Neural progenitor cell (in vitro differentiated cells): ENCODE measurements around the gene CCDC196. TPM values are rescaled to one million over a fixed set of nuclear protein-coding genes. Genes with fewer than 3 reads are reported as not detected.

Source experiments
- DNase-seq: peaks from one replicate; pipeline ENCODE4 v3.0.0-alpha.2; 2016; ENCODE audit warnings: low spot score
- H2AFZ ChIP-seq: fragments of 200-600 bp; sonication (generic); replicated peaks from 2 replicates; pipeline ENCODE4 v1.6.1; 2016; ENCODE audit warnings: antibody characterized with exemption
- H3F3A ChIP-seq: fragments of 200-600 bp; sonication (generic); 2 replicates; pipeline ENCODE4 v1.6.1; 2016; ENCODE audit warnings: antibody characterized with exemption, low read depth
- H3K27ac ChIP-seq: fragments of 200-600 bp; sonication (generic); 2 replicates; pipeline ENCODE4 v1.5.1; 2016; ENCODE audit warnings: mild to moderate bottlenecking
- H3K27me3 ChIP-seq: fragments of 200-600 bp; sonication (generic); 2 replicates; pipeline ENCODE4 v1.6.1; 2016; ENCODE audit warnings: mild to moderate bottlenecking, moderate library complexity
- H3K36me3 ChIP-seq: fragments of 200-600 bp; sonication (generic); 2 replicates; pipeline ENCODE4 v1.5.1; 2016
- H3K4me1 ChIP-seq: fragments of 200-600 bp; sonication (generic); 2 replicates; pipeline ENCODE4 v1.6.1; 2016; ENCODE audit warnings: mixed run types
- H3K4me2 ChIP-seq: fragments of 200-600 bp; sonication (generic); 2 replicates; pipeline ENCODE4 v1.6.1; 2016
- H3K4me3 ChIP-seq: fragments of 200-600 bp; sonication (generic); 2 replicates; pipeline ENCODE4 v1.5.1; 2016
- H3K79me2 ChIP-seq: fragments of 200-600 bp; sonication (generic); 2 replicates; pipeline ENCODE4 v1.6.1; 2016; ENCODE audit warnings: low read depth
- H3K9ac ChIP-seq: fragments of 200-600 bp; sonication (generic); 2 replicates; pipeline ENCODE4 v1.6.1; 2016
- H3K9me3 ChIP-seq: fragments of 200-600 bp; sonication (generic); 2 replicates; pipeline ENCODE4 v1.5.1; 2016; ENCODE audit warnings: low read depth
- H4K20me1 ChIP-seq: fragments of 200-600 bp; sonication (generic); 2 replicates; pipeline ENCODE4 v1.6.1; 2016; ENCODE audit warnings: low read depth
- H3K27ac Mint-ChIP-seq: 3 replicates; pipeline ENCODE4 v1.8.0; 2021; ENCODE audit warnings: mixed read lengths
- H3K27me3 Mint-ChIP-seq: 2 replicates; pipeline ENCODE4 v1.8.0; 2022; ENCODE audit warnings: low read depth, mild to moderate bottlenecking, inconsistent platforms, moderate library complexity, mixed read lengths; ENCODE audit not compliant: insufficient read depth
- H3K36me3 Mint-ChIP-seq: 3 replicates; pipeline ENCODE4 v1.8.0; 2021; ENCODE audit warnings: mixed read lengths
- H3K4me1 Mint-ChIP-seq: 3 replicates; pipeline ENCODE4 v1.8.0; 2021; ENCODE audit warnings: mixed read lengths
- H3K4me3 Mint-ChIP-seq: 3 replicates; pipeline ENCODE4 v1.8.0; 2021; ENCODE audit warnings: mild to moderate bottlenecking, moderate library complexity, mixed read lengths
- H3K9me3 Mint-ChIP-seq: 3 replicates; pipeline ENCODE4 v1.8.0; 2020; ENCODE audit warnings: mixed read lengths
- CTCF ChIP-seq: fragments of 200-600 bp; sonication (generic); IDR thresholded peaks from 2 replicates; pipeline ENCODE4 v1.5.1; 2017; ENCODE audit warnings: antibody characterized with exemption, mild to moderate bottlenecking
- EZH2 ChIP-seq: fragments of 200-600 bp; sonication (generic); IDR thresholded peaks from 2 replicates; pipeline ENCODE4 v1.6.1; 2017; ENCODE audit warnings: antibody characterized with exemption, mild to moderate bottlenecking, moderate library complexity
- EZH2phosphoT487 ChIP-seq: fragments of 200-600 bp; sonication (generic); IDR thresholded peaks from 2 replicates; pipeline ENCODE4 v1.6.1; 2017; ENCODE audit warnings: antibody characterized with exemption
- total RNA-seq: library from RNA; depleted of rRNA; stranded (reverse); fragments of >200 nt; gene quantifications from 2 replicates; pipeline ENCODE4 v1.2.3, GENCODE V29; 2015; ENCODE audit warnings: low replicate concordance

CCDC196 gene
- total RNA-seq, 1 donor from 2014 or later: not detected

GRCh38 chr14:66473223-66473622 lies 12.9 kb upstream of the CCDC196 start:
- Histone ChIP-seq H3K27me3 (no peaks in the 10 kb centered on the region), H2AFZ (no peak overlapping the region), H3K36me3 (no peaks in the 10 kb centered on the region), H3K79me2 (no peaks in the 10 kb centered on the region), H3K4me1 (no peaks in the 10 kb centered on the region), H3K9ac (no peak overlapping the region), H4K20me1 (no peaks in the 10 kb centered on the region), H3K9me3 (peaks cover 37% of the 10 kb centered on the region), H3K4me2 (no peak overlapping the region), H3K4me3 (no peak overlapping the region), H3K27ac (no peak overlapping the region), H3F3A (no peaks in the 10 kb centered on the region)
- no peaks in the 10 kb centered on the region for H3K4me1 Mint-ChIP-seq
- no peak overlapping the region for H3K4me3 Mint-ChIP-seq
- H3K27ac Mint-ChIP-seq: no peak overlapping the region
- DNase-seq: no peak
- no peak for TF ChIP-seq CTCF
- TF ChIP-seq EZH2phosphoT487: no peak
- no peak for TF ChIP-seq EZH2
- H3K36me3 Mint-ChIP-seq: peaks cover 1% of the 10 kb centered on the region
- peaks cover 18% of the 10 kb centered on the region for H3K9me3 Mint-ChIP-seq
- H3K27me3 Mint-ChIP-seq: no peaks in the 10 kb centered on the region

GRCh38 chr14:66476964-66477363 lies 9.2 kb upstream of the CCDC196 start:
- Histone ChIP-seq H3K9ac (no peak overlapping the region), H3K27ac (no peak overlapping the region), H3K4me1 (no peaks in the 10 kb centered on the region), H3K9me3 (peaks cover 6% of the 10 kb centered on the region), H3K4me2 (no peak overlapping the region), H3F3A (no peaks in the 10 kb centered on the region), H3K4me3 (no peak overlapping the region), H3K36me3 (no peaks in the 10 kb centered on the region), H2AFZ (no peak overlapping the region), H3K79me2 (no peaks in the 10 kb centered on the region), H4K20me1 (no peaks in the 10 kb centered on the region), H3K27me3 (no peaks in the 10 kb centered on the region)
- no peaks in the 10 kb centered on the region for H3K27me3 Mint-ChIP-seq
- TF ChIP-seq EZH2phosphoT487 (no peak), CTCF (no peak), EZH2 (no peak)
- no peak for DNase-seq
- no peaks in the 10 kb centered on the region for H3K36me3 Mint-ChIP-seq
- H3K4me3 Mint-ChIP-seq: no peak overlapping the region
- peaks cover 6% of the 10 kb centered on the region for H3K9me3 Mint-ChIP-seq
- H3K4me1 Mint-ChIP-seq: no peaks in the 10 kb centered on the region
- H3K27ac Mint-ChIP-seq: no peak overlapping the region

- Histone ChIP-seq H3K27me3 (no peaks in the 10 kb centered on the region), H3K27ac (no peak overlapping the region), H3K4me2 (no peak overlapping the region), H3K4me1 (no peaks in the 10 kb centered on the region), H3K79me2 (no peaks in the 10 kb centered on the region), H3F3A (no peaks in the 10 kb centered on the region), H3K9ac (no peak overlapping the region), H3K9me3 (peaks cover 6% of the 10 kb centered on the region), H2AFZ (no peak overlapping the region), H4K20me1 (no peaks in the 10 kb centered on the region), H3K36me3 (no peaks in the 10 kb centered on the region), H3K4me3 (no peak overlapping the region)
- H3K36me3 Mint-ChIP-seq: no peaks in the 10 kb centered on the region
- no peak overlapping the region for H3K4me3 Mint-ChIP-seq
- DNase-seq: no peak
- H3K9me3 Mint-ChIP-seq: peaks cover 4% of the 10 kb centered on the region
- TF ChIP-seq EZH2: no peak
- no peak for TF ChIP-seq CTCF
- TF ChIP-seq EZH2phosphoT487: no peak
- no peaks in the 10 kb centered on the region for H3K27me3 Mint-ChIP-seq
- no peaks in the 10 kb centered on the region for H3K4me1 Mint-ChIP-seq
- H3K27ac Mint-ChIP-seq: no peak overlapping the region
Observed at GRCh38 chr14:66477567-66477966, 8.6 kb upstream of the CCDC196 start.

- no peaks in the 10 kb centered on the region for H3K36me3 Mint-ChIP-seq
- H3F3A ChIP-seq: no peaks in the 10 kb centered on the region
- H4K20me1 ChIP-seq: no peaks in the 10 kb centered on the region
- H3K4me3 ChIP-seq: no peak overlapping the region
- no peak overlapping the region for H3K27ac Mint-ChIP-seq
- no peak for TF ChIP-seq EZH2
- H3K4me2 ChIP-seq: no peak overlapping the region
- no peak for DNase-seq
- H3K27me3 ChIP-seq: no peaks in the 10 kb centered on the region
- no peaks in the 10 kb centered on the region for H3K27me3 Mint-ChIP-seq
- no peaks in the 10 kb centered on the region for H3K9me3 Mint-ChIP-seq
- no peak overlapping the region for H2AFZ ChIP-seq
- no peaks in the 10 kb centered on the region for H3K4me1 ChIP-seq
- H3K27ac ChIP-seq: no peak overlapping the region
- no peak overlapping the region for H3K4me3 Mint-ChIP-seq
- no peaks in the 10 kb centered on the region for H3K79me2 ChIP-seq
- H3K4me1 Mint-ChIP-seq: no peaks in the 10 kb centered on the region
- H3K9me3 ChIP-seq: no peaks in the 10 kb centered on the region
- no peaks in the 10 kb centered on the region for H3K36me3 ChIP-seq
- no peak overlapping the region for H3K9ac ChIP-seq
Observed at GRCh38 chr14:66482873-66483272, 3.3 kb upstream of the CCDC196 start.
